ENCODE data around the gene TMIGD2.

TMIGD2 gene

GRCh38 chr19:4284974-4285373 lies 17.2 kb downstream of the TMIGD2 start:
- in situ Hi-C loops (cut with MboI; ENCODE audit: low pct_unique_long_range_greater_than_20kb, low sequenced_read_pairs, unreplicated experiment) = no loop called here
- no peak for DNase-seq (ENCODE audit: low spot score)
- TF ChIP-seq, protein P1, sequence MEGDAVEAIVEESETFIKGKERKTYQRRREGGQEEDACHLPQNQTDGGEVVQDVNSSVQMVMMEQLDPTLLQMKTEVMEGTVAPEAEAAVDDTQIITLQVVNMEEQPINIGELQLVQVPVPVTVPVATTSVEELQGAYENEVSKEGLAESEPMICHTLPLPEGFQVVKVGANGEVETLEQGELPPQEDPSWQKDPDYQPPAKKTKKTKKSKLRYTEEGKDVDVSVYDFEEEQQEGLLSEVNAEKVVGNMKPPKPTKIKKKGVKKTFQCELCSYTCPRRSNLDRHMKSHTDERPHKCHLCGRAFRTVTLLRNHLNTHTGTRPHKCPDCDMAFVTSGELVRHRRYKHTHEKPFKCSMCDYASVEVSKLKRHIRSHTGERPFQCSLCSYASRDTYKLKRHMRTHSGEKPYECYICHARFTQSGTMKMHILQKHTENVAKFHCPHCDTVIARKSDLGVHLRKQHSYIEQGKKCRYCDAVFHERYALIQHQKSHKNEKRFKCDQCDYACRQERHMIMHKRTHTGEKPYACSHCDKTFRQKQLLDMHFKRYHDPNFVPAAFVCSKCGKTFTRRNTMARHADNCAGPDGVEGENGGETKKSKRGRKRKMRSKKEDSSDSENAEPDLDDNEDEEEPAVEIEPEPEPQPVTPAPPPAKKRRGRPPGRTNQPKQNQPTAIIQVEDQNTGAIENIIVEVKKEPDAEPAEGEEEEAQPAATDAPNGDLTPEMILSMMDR (IDR thresholded peaks at IDR 0.05; ENCODE audit: extremely low read depth, insufficient read depth, missing control alignments) = no peak

DNA sequence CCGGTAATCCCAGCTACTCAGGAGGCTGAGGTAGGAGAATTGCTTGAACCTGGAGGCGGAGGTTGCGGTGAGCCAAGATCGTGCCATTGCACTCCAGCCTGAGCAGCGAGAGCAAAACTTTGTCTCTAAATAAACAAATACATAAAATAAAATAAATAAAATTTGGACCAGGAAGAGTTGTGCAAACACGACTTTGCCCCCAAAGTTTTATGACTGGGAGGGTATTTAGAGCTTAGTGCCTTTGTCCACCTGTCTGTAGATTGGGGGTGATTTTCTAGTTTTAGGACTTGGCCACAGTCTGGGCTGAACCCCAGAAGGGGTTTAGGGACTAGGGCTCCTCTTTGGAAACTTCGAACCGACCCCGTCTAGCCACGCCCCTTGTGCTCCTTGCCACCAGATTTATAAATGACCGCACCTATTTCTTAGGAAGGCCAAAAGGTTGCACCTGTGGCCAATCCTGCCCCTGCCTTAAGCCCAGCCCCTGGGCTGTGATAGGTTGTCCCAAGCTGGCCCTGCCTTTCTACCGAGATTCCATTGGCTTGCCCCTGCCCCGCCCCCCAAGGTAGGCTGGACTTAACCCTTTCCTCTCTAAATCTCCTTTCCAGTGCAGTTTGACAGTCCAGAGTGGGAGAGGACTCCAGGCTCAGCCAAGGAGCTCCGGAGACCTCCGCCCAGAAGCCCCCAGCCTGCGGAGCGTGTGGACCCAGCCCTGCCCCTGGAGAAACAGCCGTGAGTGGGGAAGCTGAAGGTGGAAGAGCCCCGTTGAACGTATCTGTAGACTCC lies 17.8 kb downstream of the TMIGD2 start:
- DNase-seq (ENCODE audit: low spot score) = no peak
- in situ Hi-C loops (cut with MboI; ENCODE audit: low pct_unique_long_range_greater_than_20kb, low sequenced_read_pairs, unreplicated experiment) = no loop called here
- TF ChIP-seq, protein P1 (IDR thresholded peaks at IDR 0.05; ENCODE audit: extremely low read depth, insufficient read depth, missing control alignments) = no peak

DNA sequence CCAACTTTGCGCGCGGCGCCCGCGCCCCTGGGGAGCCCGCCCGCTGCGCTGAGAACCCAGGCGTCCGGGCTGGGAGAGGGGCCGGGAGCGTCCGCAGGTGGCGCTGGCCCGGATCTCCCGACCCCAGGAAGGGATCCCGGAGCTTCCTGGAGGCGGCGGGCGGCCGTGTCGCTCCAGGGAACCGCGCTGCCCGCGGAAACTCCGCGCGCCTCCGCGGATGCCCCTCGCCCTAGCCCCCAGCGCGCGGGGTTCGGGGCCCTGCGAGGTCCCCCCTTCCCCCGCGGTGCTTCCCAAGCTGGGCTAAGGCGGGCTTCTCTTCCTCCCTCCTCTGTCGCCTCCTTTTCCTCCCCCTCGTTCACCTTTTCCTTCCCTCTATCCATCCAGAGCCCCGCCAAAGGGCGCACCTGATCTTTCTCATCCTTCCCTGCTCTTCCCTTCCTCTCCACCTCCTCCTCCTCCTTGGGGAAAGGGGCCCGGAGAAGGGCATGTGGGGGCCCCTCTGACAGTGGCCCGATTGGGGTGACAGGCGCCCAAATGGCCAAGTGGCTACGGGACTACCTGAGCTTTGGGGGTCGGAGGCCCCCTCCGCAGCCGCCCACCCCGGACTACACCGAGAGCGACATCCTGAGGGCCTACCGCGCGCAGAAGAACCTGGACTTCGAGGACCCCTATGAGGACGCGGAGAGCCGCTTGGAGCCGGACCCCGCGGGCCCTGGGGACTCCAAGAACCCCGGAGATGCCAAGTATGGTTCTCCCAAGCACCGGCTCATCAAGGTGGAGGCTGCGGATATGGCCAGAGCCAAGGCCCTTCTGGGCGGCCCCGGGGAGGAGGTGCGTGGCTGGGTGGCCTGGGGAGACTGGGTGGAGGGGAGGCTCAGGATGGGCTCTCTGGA lies 22.4 kb downstream of the TMIGD2 start:
- in situ Hi-C loops (cut with MboI; ENCODE audit: low pct_unique_long_range_greater_than_20kb, low sequenced_read_pairs, unreplicated experiment) = loop anchor here (10.0 kb wide), 2 partner anchors 75 to 245 kb away; no protein-coding TSS in a partner anchor
- DNase-seq (ENCODE audit: low spot score) = no peak
- TF ChIP-seq, protein P1 (IDR thresholded peaks at IDR 0.05; ENCODE audit: extremely low read depth, insufficient read depth, missing control alignments) = no peak

DNA sequence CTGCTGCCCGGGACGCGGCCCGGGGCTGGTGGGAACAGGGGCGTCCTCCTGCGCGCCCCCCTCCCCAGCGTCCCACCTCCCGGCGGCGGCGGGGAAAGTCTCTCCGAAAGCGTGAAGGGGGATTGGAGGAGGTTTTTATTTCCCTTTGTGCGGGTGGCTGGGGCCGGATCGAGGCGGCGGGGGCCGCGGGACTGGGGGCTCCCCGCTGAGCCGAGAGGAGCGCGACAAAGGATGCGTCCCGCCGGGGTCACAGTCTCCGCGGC lies 23.0 kb downstream of the TMIGD2 start:
- in situ Hi-C loops (cut with MboI; ENCODE audit: low pct_unique_long_range_greater_than_20kb, low sequenced_read_pairs, unreplicated experiment) = loop anchor here (10.0 kb wide), 2 partner anchors 76 to 246 kb away; no protein-coding TSS in a partner anchor
- TF ChIP-seq, protein P1 (IDR thresholded peaks at IDR 0.05; ENCODE audit: extremely low read depth, insufficient read depth, missing control alignments) = no peak
- DNase-seq (ENCODE audit: low spot score) = no peak

GRCh38 chr19:4278419-4279266 lies 23.5 kb downstream of the TMIGD2 start, which contains the start of gene SHD:
TSS of gene SHD (plus strand) at chr19:4279266. CDS start at chr19:4280064, 798 bp downstream.
- TF ChIP-seq, protein P1 (IDR thresholded peaks at IDR 0.05; ENCODE audit: extremely low read depth, insufficient read depth, missing control alignments) = no peak
- no peak for DNase-seq (ENCODE audit: low spot score)
- in situ Hi-C loops (cut with MboI; ENCODE audit: low pct_unique_long_range_greater_than_20kb, low sequenced_read_pairs, unreplicated experiment) = loop anchor here (10.0 kb wide), 2 partner anchors 76 to 246 kb away; no protein-coding TSS in a partner anchor

DNA sequence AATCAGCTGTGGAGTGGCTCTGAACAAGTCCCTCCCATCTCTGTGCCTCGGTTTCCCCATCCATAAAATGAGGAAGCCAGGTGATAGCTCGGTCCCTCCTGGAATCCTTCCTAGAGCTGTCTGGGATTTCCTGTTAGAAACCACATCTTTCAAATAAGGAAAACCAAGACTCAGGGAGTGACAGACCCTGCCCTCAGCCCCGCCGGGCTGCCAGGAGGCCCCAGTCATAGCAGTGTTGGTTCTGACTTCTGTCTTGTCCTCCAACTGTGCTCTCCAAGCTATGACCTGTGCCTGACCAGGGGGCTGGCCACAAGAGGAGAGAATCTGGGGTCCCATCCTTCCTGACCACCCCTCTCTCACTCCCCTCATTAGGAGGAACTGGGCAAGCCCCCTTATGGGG lies 24.2 kb downstream of the TMIGD2 start:
- TF ChIP-seq, protein P1 (IDR thresholded peaks at IDR 0.05; ENCODE audit: extremely low read depth, insufficient read depth, missing control alignments) = no peak
- in situ Hi-C loops (cut with MboI; ENCODE audit: low pct_unique_long_range_greater_than_20kb, low sequenced_read_pairs, unreplicated experiment) = loop anchor here (10.0 kb wide), 2 partner anchors 77 to 247 kb away; no protein-coding TSS in a partner anchor
- no peak for DNase-seq (ENCODE audit: low spot score)

Data from GM13977 (cell line).